Renal pelvis (tissue), 4 donors: ENCODE measurements around the gene NOP9. TPM values are rescaled to one million over a fixed set of nuclear protein-coding genes. Genes with fewer than 3 reads are reported as not detected.
"Not testable (repeated sequence)": the region's sequence is repeated elsewhere in the genome, so short reads cannot be mapped to it uniquely, and the experiment has no call there.

ENCODE experiments used
- DNase-seq: peaks from one replicate; pipeline ENCODE4 v3.0.0-alpha.2; 2013
- polyA plus RNA-seq, 3 donors: library from polyadenylated mRNA; unstranded; fragments of 120-200 nt; gene quantifications; one replicate each; pipeline ENCODE4 v1.2.1, GENCODE V29; 2013; ENCODE audit not compliant: insufficient read length in 3 of 3

NOP9 gene
- polyA plus RNA-seq, 3 donors: 28.0 to 29.7 (median 28.7) TPM

- no peak for DNase-seq
These were observed 24.4 kb downstream of the NOP9 start for GRCh38 chr14:24324024-24324423.

GRCh38 chr14:24325041-24325530 lies 25.4 kb downstream of the NOP9 start:
- DNase-seq: no peak

GRCh38 chr14:24325963-24326362 lies 26.3 kb downstream of the NOP9 start:
- DNase-seq: no peak

- DNase-seq: no peak
These were observed 27.7 kb downstream of the NOP9 start for GRCh38 chr14:24327303-24327702.

GRCh38 chr14:24327914-24328313 lies 28.3 kb downstream of the NOP9 start:
- DNase-seq: not testable (repeated sequence)

GRCh38 chr14:24329073-24329663 lies 29.5 kb downstream of the NOP9 start:
- no peak for DNase-seq

GRCh38 chr14:24329736-24330135 lies 30.1 kb downstream of the NOP9 start:
- DNase-seq: no peak

- DNase-seq: no peak
These were observed 31.5 kb downstream of the NOP9 start for GRCh38 chr14:24330973-24331674.

GRCh38 chr14:24331731-24332267 lies 32.1 kb downstream of the NOP9 start:
- DNase-seq: no peak

GRCh38 chr14:24332268-24332993 lies 32.8 kb downstream of the NOP9 start:
- DNase-seq: peak; percentile 72

GRCh38 chr14:24334431-24335291 lies 35.0 kb downstream of the NOP9 start, which contains the start of gene ADCY4:
Gene ADCY4, minus strand, starts transcription at chr14:24335071. Its CDS starts 419 bp downstream, at chr14:24334652.
- DNase-seq: no peak

- no peak for DNase-seq
These were observed 36.0 kb downstream of the NOP9 start for GRCh38 chr14:24335461-24336171.

GRCh38 chr14:24337144-24337823 lies 37.6 kb downstream of the NOP9 start:
- no peak for DNase-seq

GRCh38 chr14:24337824-24338175 lies 38.1 kb downstream of the NOP9 start:
- DNase-seq: no peak

GRCh38 chr14:24338843-24339242 lies 39.2 kb downstream of the NOP9 start:
- no peak for DNase-seq

- no peak for DNase-seq
These were observed 39.9 kb downstream of the NOP9 start, which contains the start of gene RIPK3 for GRCh38 chr14:24339284-24340151. Gene RIPK3, minus strand, starts transcription at chr14:24339991. Its CDS starts 165 bp downstream, at chr14:24339826.

GRCh38 chr14:24340606-24341005 lies 41.0 kb downstream of the NOP9 start:
- no peak for DNase-seq

GRCh38 chr14:24342889-24343288 lies 43.2 kb downstream of the NOP9 start:
- no peak for DNase-seq
